H9 (cell line): ENCODE data around the gene DOK5. TPM values are rescaled to one million over a fixed set of nuclear protein-coding genes. Genes with fewer than 3 reads are reported as not detected.

ENCODE experiments used
- DNase-seq: peaks from one replicate; pipeline ENCODE4 v3.0.0-alpha.2; 2017
- H2AFZ ChIP-seq: one replicate; pipeline ENCODE4 v1.6.1; 2013; ENCODE audit warnings: mild to moderate bottlenecking, low read length, control low read depth, moderate library complexity
- H2AK5ac ChIP-seq: 2 replicates; pipeline ENCODE4 v1.6.1; 2013; ENCODE audit warnings: low read length, control low read depth, mixed read lengths; ENCODE audit not compliant: insufficient read length
- H2BK120ac ChIP-seq: one replicate; pipeline ENCODE4 v1.6.1; 2013; ENCODE audit warnings: low read depth, mild to moderate bottlenecking, low read length, control low read depth, inconsistent platforms; ENCODE audit not compliant: poor library complexity, severe bottlenecking
- H2BK12ac ChIP-seq: 2 replicates; pipeline ENCODE4 v1.6.1; 2013; ENCODE audit warnings: low read length, control low read depth, mixed read lengths, low read depth; ENCODE audit not compliant: insufficient read length
- H2BK15ac ChIP-seq: 2 replicates; pipeline ENCODE4 v1.6.1; 2013; ENCODE audit warnings: low read depth, low read length, control low read depth
- H2BK20ac ChIP-seq: one replicate; pipeline ENCODE4 v1.6.1; 2013; ENCODE audit warnings: low read depth, mild to moderate bottlenecking, low read length, control low read depth, inconsistent platforms; ENCODE audit not compliant: poor library complexity, severe bottlenecking
- H2BK5ac ChIP-seq: 2 replicates; pipeline ENCODE4 v1.6.1; 2013; ENCODE audit warnings: low read length, control low read depth, mixed read lengths; ENCODE audit not compliant: insufficient read length
- H3K14ac ChIP-seq: 2 replicates; pipeline ENCODE4 v1.6.1; 2013; ENCODE audit warnings: low read length, control low read depth; ENCODE audit not compliant: insufficient read depth
- H3K18ac ChIP-seq: 2 replicates; pipeline ENCODE4 v1.6.1; 2013; ENCODE audit warnings: low read depth, mild to moderate bottlenecking, mixed read lengths, low read length, control low read depth; ENCODE audit not compliant: insufficient read length
- H3K23ac ChIP-seq: 2 replicates; pipeline ENCODE4 v1.6.1; 2013; ENCODE audit warnings: low read length, control low read depth, mixed read lengths, low read depth; ENCODE audit not compliant: insufficient read length
- H3K23me2 ChIP-seq: 2 replicates; pipeline ENCODE4 v1.6.1; 2013; ENCODE audit warnings: low read depth, mild to moderate bottlenecking, mixed read lengths, low read length, control low read depth; ENCODE audit not compliant: insufficient read length, poor library complexity, severe bottlenecking
- H3K27ac ChIP-seq: 2 replicates; pipeline ENCODE4 v1.5.1; 2013; ENCODE audit warnings: low read length, control low read depth, mixed read lengths, low read depth; ENCODE audit not compliant: insufficient read length
- H3K27me3 ChIP-seq: 2 replicates; pipeline ENCODE4 v1.6.1; 2013; ENCODE audit warnings: low read length, control low read depth, inconsistent platforms; ENCODE audit not compliant: insufficient read depth
- H3K4ac ChIP-seq: 2 replicates; pipeline ENCODE4 v1.6.1; 2013; ENCODE audit warnings: low read depth, mild to moderate bottlenecking, control low read depth, inconsistent platforms, low read length, moderate library complexity
- H3K4me1 ChIP-seq: 2 replicates; pipeline ENCODE4 v1.6.1; 2013; ENCODE audit warnings: low read length, control low read depth, inconsistent platforms; ENCODE audit not compliant: insufficient read depth
- H3K4me2 ChIP-seq: 2 replicates; pipeline ENCODE4 v1.6.1; 2013; ENCODE audit warnings: low read length, control low read depth, mixed read lengths; ENCODE audit not compliant: insufficient read length, insufficient read depth
- H3K56ac ChIP-seq: 2 replicates; pipeline ENCODE4 v1.6.1; 2013; ENCODE audit warnings: low read depth, mild to moderate bottlenecking, mixed read lengths, low read length, control low read depth; ENCODE audit not compliant: insufficient read length
- H3K79me1 ChIP-seq: 2 replicates; pipeline ENCODE4 v1.6.1; 2013; ENCODE audit warnings: low read depth, mild to moderate bottlenecking, moderate library complexity, low read length, control low read depth, inconsistent platforms; ENCODE audit not compliant: insufficient read depth, poor library complexity, severe bottlenecking
- H3K79me2 ChIP-seq: 2 replicates; pipeline ENCODE4 v1.6.1; 2013; ENCODE audit warnings: low read length, control low read depth, inconsistent platforms; ENCODE audit not compliant: insufficient read depth
- H3K9ac ChIP-seq: 2 replicates; pipeline ENCODE4 v1.6.1; 2013; ENCODE audit warnings: low read length, control low read depth, mixed read lengths; ENCODE audit not compliant: insufficient read length; ENCODE audit errors: extremely low read depth
- H3K9me3 ChIP-seq: one replicate; pipeline ENCODE4 v1.6.1; 2013; ENCODE audit warnings: low read depth, low read length, inconsistent platforms; ENCODE audit not compliant: control insufficient read depth
- H3T11ph ChIP-seq: one replicate; pipeline ENCODE4 v1.6.1; 2013; ENCODE audit warnings: mild to moderate bottlenecking, low read length, control low read depth, inconsistent platforms
- H4K20me1 ChIP-seq: one replicate; pipeline ENCODE4 v1.6.1; 2013; ENCODE audit not compliant: control insufficient read depth, insufficient read length, insufficient read depth
- H4K5ac ChIP-seq: 2 replicates; pipeline ENCODE4 v1.6.1; 2013; ENCODE audit warnings: low read depth, mild to moderate bottlenecking, mixed read lengths, low read length, control low read depth; ENCODE audit not compliant: insufficient read length
- H4K8ac ChIP-seq: replicated peaks from 2 replicates; pipeline ENCODE4 v1.6.1; 2013; ENCODE audit warnings: low read length, control low read depth, mixed read lengths, low read depth; ENCODE audit not compliant: insufficient read length
- H4K91ac ChIP-seq: 2 replicates; pipeline ENCODE4 v1.6.1; 2013; ENCODE audit warnings: low read depth, mild to moderate bottlenecking, moderate library complexity, mixed read lengths, low read length, control low read depth; ENCODE audit not compliant: insufficient read length
- H3K27ac Mint-ChIP-seq, 3 experiments: 2 replicates in 2 of 3; 3 replicates in 1 of 3; pipeline ENCODE4 v1.8.0; 2020 to 2021; ENCODE audit warnings: mixed read lengths in 3 of 3, mild to moderate bottlenecking in 1 of 3, moderate library complexity in 1 of 3
- H3K27me3 Mint-ChIP-seq: 2 replicates; pipeline ENCODE4 v1.8.0; 2021; ENCODE audit warnings: low read depth, mild to moderate bottlenecking, moderate library complexity, mixed read lengths
- H3K36me3 Mint-ChIP-seq, 3 experiments: 2 replicates in 2 of 3; 3 replicates in 1 of 3; pipeline ENCODE4 v1.8.0; 2020 to 2021; ENCODE audit warnings: low read depth in 3 of 3, mixed read lengths in 3 of 3; ENCODE audit not compliant: insufficient read depth in 1 of 3
- H3K4me1 Mint-ChIP-seq, 2 experiments: 2 replicates each; pipeline ENCODE4 v1.8.0; 2020; ENCODE audit warnings: mixed read lengths in 2 of 2
- H3K4me3 Mint-ChIP-seq, 2 experiments: 2 replicates in 1 of 2; 3 replicates in 1 of 2; pipeline ENCODE4 v1.8.0; 2020 to 2021; ENCODE audit warnings: mild to moderate bottlenecking in 2 of 2, mixed read lengths in 2 of 2, moderate library complexity in 1 of 2
- H3K9me3 Mint-ChIP-seq, 2 experiments: 2 replicates in 1 of 2; 3 replicates in 1 of 2; pipeline ENCODE4 v1.8.0; 2020; ENCODE audit warnings: mild to moderate bottlenecking in 2 of 2, mixed read lengths in 2 of 2, moderate library complexity in 1 of 2
- WGBS: extraction: QIAGEN DNeasy Blood & Tissue Kit; methylation state at CpG from one replicate; pipeline ENCODE4 v1.1.7; 2013; ENCODE audit warnings: missing lambda C conversion rate, low lambda C conversion rate, mixed read lengths; ENCODE audit not compliant: insufficient read length; ENCODE audit errors: extremely low coverage; 5-methylcytosine and 5-hydroxymethylcytosine counted together
- total RNA-seq: library from RNA; stranded (reverse); gene quantifications from 2 replicates; pipeline ENCODE4 v1.2.1, GENCODE V29; 2021
- TF ChIP-seq, protein P1 (sequence below): fragments of 200-600 bp; sonication (generic); conservative IDR thresholded peaks from 3 replicates; pipeline ENCODE4 v1.8.0; 2021; ENCODE audit warnings: antibody characterized with exemption, mild to moderate bottlenecking

The DOK5 gene
- total RNA-seq, 1 experiment from 2014 or later: 4.5 TPM

- Histone ChIP-seq H3T11ph (no peak overlapping the region), H3K23ac (no peak overlapping the region)
These were observed 10.2 kb downstream of the DOK5 start for GRCh38 chr20:54485631-54486030.

More at GRCh38 chr20:54485631-54486030, 10.2 kb downstream of the DOK5 start:
- Histone ChIP-seq H3K79me2 (no peaks in the 10 kb centered on the region; the same call in 1 of the 2 replicates), H3K4me2 (no peak overlapping the region), H2BK120ac (no peak overlapping the region), H3K4ac (no peak overlapping the region), H2BK15ac (no peak overlapping the region), H3K4me1 (peaks cover 3% of the 10 kb centered on the region; the same call in 1 of the 2 replicates), H3K27ac (no peak overlapping the region), H2AK5ac (no peak overlapping the region), H4K8ac (no peak overlapping the region), H2BK5ac (no peak overlapping the region), H2BK20ac (no peak overlapping the region), H3K14ac (no peak overlapping the region), H3K9ac (no peak overlapping the region), H4K5ac (no peak overlapping the region), H3K56ac (no peak overlapping the region), H3K27me3 (no peaks in the 10 kb centered on the region), H3K18ac (no peak overlapping the region), H4K20me1 (no peaks in the 10 kb centered on the region), H2BK12ac (no peak overlapping the region), H4K91ac (no peak overlapping the region), H3K23me2 (no peaks in the 10 kb centered on the region), H3K9me3 (no peaks in the 10 kb centered on the region), H2AFZ (no peak overlapping the region), H3K79me1 (peaks cover 3% of the 10 kb centered on the region)
- H3K4me1 Mint-ChIP-seq: no peaks in the 10 kb centered on the region
- TF ChIP-seq, protein P1, sequence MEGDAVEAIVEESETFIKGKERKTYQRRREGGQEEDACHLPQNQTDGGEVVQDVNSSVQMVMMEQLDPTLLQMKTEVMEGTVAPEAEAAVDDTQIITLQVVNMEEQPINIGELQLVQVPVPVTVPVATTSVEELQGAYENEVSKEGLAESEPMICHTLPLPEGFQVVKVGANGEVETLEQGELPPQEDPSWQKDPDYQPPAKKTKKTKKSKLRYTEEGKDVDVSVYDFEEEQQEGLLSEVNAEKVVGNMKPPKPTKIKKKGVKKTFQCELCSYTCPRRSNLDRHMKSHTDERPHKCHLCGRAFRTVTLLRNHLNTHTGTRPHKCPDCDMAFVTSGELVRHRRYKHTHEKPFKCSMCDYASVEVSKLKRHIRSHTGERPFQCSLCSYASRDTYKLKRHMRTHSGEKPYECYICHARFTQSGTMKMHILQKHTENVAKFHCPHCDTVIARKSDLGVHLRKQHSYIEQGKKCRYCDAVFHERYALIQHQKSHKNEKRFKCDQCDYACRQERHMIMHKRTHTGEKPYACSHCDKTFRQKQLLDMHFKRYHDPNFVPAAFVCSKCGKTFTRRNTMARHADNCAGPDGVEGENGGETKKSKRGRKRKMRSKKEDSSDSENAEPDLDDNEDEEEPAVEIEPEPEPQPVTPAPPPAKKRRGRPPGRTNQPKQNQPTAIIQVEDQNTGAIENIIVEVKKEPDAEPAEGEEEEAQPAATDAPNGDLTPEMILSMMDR: no peak
- no CpG with 5 or more reads among the region's 8 CpGs for WGBS
- H3K36me3 Mint-ChIP-seq: no peaks in the 10 kb centered on the region
- no peak overlapping the region for H3K27ac Mint-ChIP-seq
- H3K9me3 Mint-ChIP-seq: no peaks in the 10 kb centered on the region
- H3K4me3 Mint-ChIP-seq: no peak overlapping the region
- H3K27me3 Mint-ChIP-seq: no peaks in the 10 kb centered on the region
- no peak for DNase-seq
